Osteoblast (primary cell): ENCODE measurements around the gene NABP1. TPM values are rescaled to one million over a fixed set of nuclear protein-coding genes. Genes with fewer than 3 reads are reported as not detected.

ENCODE experiments used
- DNase-seq: peaks from one replicate; pipeline ENCODE4 v3.0.0; 2011; ENCODE audit warnings: low spot score, mixed read lengths; ENCODE audit not compliant: insufficient read length; ENCODE audit errors: missing footprints
- H2AFZ ChIP-seq: 2 replicates; pipeline ENCODE4 v1.6.0; 2011; ENCODE audit warnings: mild to moderate bottlenecking, low read length
- H3K27ac ChIP-seq: 2 replicates; pipeline ENCODE4 v1.5.1; 2011; ENCODE audit warnings: mild to moderate bottlenecking, low read depth, low read length, moderate library complexity
- H3K27me3 ChIP-seq: 2 replicates; pipeline ENCODE4 v1.6.0; 2012; ENCODE audit warnings: mild to moderate bottlenecking, control low read depth, inconsistent platforms, low read length, moderate library complexity; ENCODE audit not compliant: insufficient read depth
- H3K36me3 ChIP-seq: 2 replicates; pipeline ENCODE4 v1.5.1; 2011; ENCODE audit warnings: mild to moderate bottlenecking, low read length, control low read depth, moderate library complexity; ENCODE audit not compliant: insufficient read depth
- H3K4me1 ChIP-seq: 2 replicates; pipeline ENCODE4 v1.5.1; 2011; ENCODE audit warnings: mild to moderate bottlenecking, low read length, control low read depth, moderate library complexity; ENCODE audit not compliant: insufficient read depth
- H3K4me2 ChIP-seq: 2 replicates; pipeline ENCODE4 v1.6.0; 2011; ENCODE audit warnings: mild to moderate bottlenecking, low read length; ENCODE audit not compliant: insufficient read depth
- H3K4me3 ChIP-seq: fragments of 200-600 bp; sonication (generic); 3 replicates; pipeline ENCODE4 v1.5.1; 2012; ENCODE audit warnings: mild to moderate bottlenecking, low read length, inconsistent platforms; ENCODE audit not compliant: insufficient read depth
- H3K79me2 ChIP-seq: 2 replicates; pipeline ENCODE4 v1.6.0; 2012; ENCODE audit warnings: mild to moderate bottlenecking, low read length, control low read depth, inconsistent platforms; ENCODE audit not compliant: insufficient read depth
- H3K9me3 ChIP-seq: 2 replicates; pipeline ENCODE4 v1.5.1; 2011; ENCODE audit warnings: low read depth, low read length, control low read depth
- H4K20me1 ChIP-seq: 2 replicates; pipeline ENCODE4 v1.6.0; 2012; ENCODE audit warnings: mild to moderate bottlenecking, low read length, control low read depth; ENCODE audit not compliant: insufficient read depth
- CTCF ChIP-seq: IDR thresholded peaks from 2 replicates; pipeline ENCODE4 v1.5.1; 2011; ENCODE audit warnings: mild to moderate bottlenecking, low read depth, low read length, moderate library complexity; ENCODE audit errors: extremely low read depth
- total RNA-seq: library from RNA; depleted of rRNA; stranded (reverse); fragments of >200 nt; gene quantifications from 2 replicates; pipeline ENCODE4 v1.2.3, GENCODE V29; 2012

NABP1 gene
- total RNA-seq, 1 donor, result 72.0 TPM

GRCh38 chr2:191631754-191632153 is 46.2 kb upstream of the NABP1 start:
- Histone ChIP-seq H3K4me2 (no peak overlapping the region), H3K36me3 (no peaks in the 10 kb centered on the region), H3K9me3 (no peaks in the 10 kb centered on the region), H3K27me3 (no peaks in the 10 kb centered on the region), H4K20me1 (no peaks in the 10 kb centered on the region), H2AFZ (peak overlapping the region; percentile 49), H3K4me1 (peaks cover 36% of the 10 kb centered on the region), H3K79me2 (no peaks in the 10 kb centered on the region), H3K4me3 (no peak overlapping the region), H3K27ac (no peak overlapping the region)
- TF ChIP-seq CTCF, result no peak
- no peak for DNase-seq

GRCh38 chr2:191632426-191632825 is 45.5 kb upstream of the NABP1 start:
- Histone ChIP-seq H3K4me3 (no peak overlapping the region), H4K20me1 (no peaks in the 10 kb centered on the region), H2AFZ (no peak overlapping the region), H3K9me3 (no peaks in the 10 kb centered on the region), H3K79me2 (no peaks in the 10 kb centered on the region), H3K4me1 (peaks cover 41% of the 10 kb centered on the region), H3K27me3 (no peaks in the 10 kb centered on the region), H3K27ac (no peak overlapping the region), H3K4me2 (no peak overlapping the region), H3K36me3 (no peaks in the 10 kb centered on the region)
- TF ChIP-seq CTCF, result no peak
- no peak for DNase-seq

GRCh38 chr2:191634791-191635190 is 43.1 kb upstream of the NABP1 start:
- Histone ChIP-seq H4K20me1 (no peaks in the 10 kb centered on the region), H3K4me3 (no peak overlapping the region), H3K27me3 (no peaks in the 10 kb centered on the region), H3K4me1 (peaks cover 56% of the 10 kb centered on the region), H3K4me2 (no peak overlapping the region), H3K36me3 (no peaks in the 10 kb centered on the region), H3K27ac (peak overlapping the region; percentile 99), H3K79me2 (no peaks in the 10 kb centered on the region), H2AFZ (no peak overlapping the region), H3K9me3 (no peaks in the 10 kb centered on the region)
- DNase-seq, result no peak
- TF ChIP-seq CTCF, result no peak

- H3K36me3 ChIP-seq, result no peaks in the 10 kb centered on the region
- peak overlapping the region; percentile 99 for H3K27ac ChIP-seq
- no peaks in the 10 kb centered on the region for H3K27me3 ChIP-seq
- H3K79me2 ChIP-seq, result no peaks in the 10 kb centered on the region
- H3K4me2 ChIP-seq, result peak overlapping the region; percentile 88
- TF ChIP-seq CTCF, result no peak
- peak overlapping the region; percentile 70 for H2AFZ ChIP-seq
- H4K20me1 ChIP-seq, result no peaks in the 10 kb centered on the region
- H3K9me3 ChIP-seq, result no peaks in the 10 kb centered on the region
- peak; percentile 26 for DNase-seq
- peak overlapping the region; percentile 52 for H3K4me3 ChIP-seq
- peaks cover 53% of the 10 kb centered on the region for H3K4me1 ChIP-seq
Measured at GRCh38 chr2:191635333-191636234, 42.4 kb upstream of the NABP1 start.
